Parathyroid adenoma (tissue), 2 donors: ENCODE measurements around the gene S1PR3.

Experiments
- H2AFZ ChIP-seq: fragments of 300-600 bp; sonication (generic); one replicate; pipeline ENCODE4 v1.7.0; 2017; ENCODE audit warnings: antibody characterized with exemption, mild to moderate bottlenecking
- H3K27ac ChIP-seq: fragments of 300-600 bp; sonication (generic); one replicate; pipeline ENCODE4 v1.7.0; 2017
- H3K27me3 ChIP-seq: fragments of 300-600 bp; sonication (generic); one replicate; pipeline ENCODE4 v1.7.0; 2017; ENCODE audit warnings: low read length; ENCODE audit not compliant: control insufficient read depth, insufficient read depth
- H3K36me3 ChIP-seq: fragments of 300-600 bp; sonication (generic); one replicate; pipeline ENCODE4 v1.7.0; 2017; ENCODE audit warnings: low read length; ENCODE audit not compliant: control insufficient read depth, insufficient read depth
- H3K4me1 ChIP-seq: fragments of 300-600 bp; sonication (generic); one replicate; pipeline ENCODE4 v1.7.0; 2017; ENCODE audit warnings: control low read depth
- H3K4me2 ChIP-seq: fragments of 300-600 bp; sonication (generic); one replicate; pipeline ENCODE4 v1.7.0; 2017; ENCODE audit warnings: low read length
- H3K4me3 ChIP-seq: fragments of 300-600 bp; sonication (generic); one replicate; pipeline ENCODE4 v1.7.0; 2017; ENCODE audit warnings: low read depth, low read length
- H3K79me2 ChIP-seq: fragments of 300-600 bp; sonication (generic); one replicate; pipeline ENCODE4 v1.7.0; 2017; ENCODE audit warnings: control low read depth
- H3K9ac ChIP-seq: fragments of 300-600 bp; sonication (generic); one replicate; pipeline ENCODE4 v1.7.0; 2017; ENCODE audit warnings: mild to moderate bottlenecking
- H3K9me3 ChIP-seq: fragments of 300-600 bp; sonication (generic); one replicate; pipeline ENCODE4 v1.7.0; 2017; ENCODE audit warnings: low read length; ENCODE audit not compliant: control insufficient read depth
- CTCF ChIP-seq: fragments of 300-600 bp; sonication (generic); IDR thresholded peaks from one replicate; pipeline ENCODE4 v1.7.0; 2017; ENCODE audit warnings: antibody characterized with exemption, mild to moderate bottlenecking
- donor health status: primary hyperparathyroidism.

Gene S1PR3

GRCh38 chr9:89005323-89005722 is 14.1 kb downstream of the S1PR3 start:
- H3K27ac ChIP-seq: no peak overlapping the region
- no peak overlapping the region for H3K9ac ChIP-seq
- no peaks in the 10 kb centered on the region for H3K36me3 ChIP-seq
- no peaks in the 10 kb centered on the region for H3K27me3 ChIP-seq
- no peak overlapping the region for H2AFZ ChIP-seq
- H3K79me2 ChIP-seq: no peaks in the 10 kb centered on the region
- no peak for TF ChIP-seq CTCF
- H3K4me2 ChIP-seq: no peak overlapping the region
- H3K4me1 ChIP-seq: no peaks in the 10 kb centered on the region
- H3K4me3 ChIP-seq: no peak overlapping the region
- no peaks in the 10 kb centered on the region for H3K9me3 ChIP-seq

DNA sequence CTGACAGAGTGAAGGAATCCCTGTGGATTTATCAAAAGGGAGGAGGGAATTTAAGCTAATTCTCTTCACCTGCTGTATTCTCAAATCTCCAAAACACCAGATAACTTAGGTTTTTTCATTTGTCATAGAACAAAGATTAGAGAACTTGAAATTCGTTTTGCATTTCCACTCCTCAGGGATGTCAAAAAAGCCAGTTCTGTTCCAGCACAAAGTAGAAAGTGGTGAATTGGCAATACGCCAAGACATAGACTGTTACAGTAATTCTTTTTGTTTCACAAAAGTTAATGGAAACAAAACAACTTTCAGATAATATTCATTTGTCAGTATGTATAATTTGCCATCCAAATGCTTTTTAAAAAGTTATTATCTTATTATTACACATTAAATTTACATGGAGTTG is 15.0 kb downstream of the S1PR3 start:
- Histone ChIP-seq H3K36me3 (no peaks in the 10 kb centered on the region), H3K27ac (no peak overlapping the region), H3K9me3 (no peaks in the 10 kb centered on the region), H3K4me2 (no peak overlapping the region), H2AFZ (no peak overlapping the region), H3K27me3 (no peaks in the 10 kb centered on the region), H3K4me3 (no peak overlapping the region), H3K9ac (no peak overlapping the region), H3K4me1 (no peaks in the 10 kb centered on the region), H3K79me2 (no peaks in the 10 kb centered on the region)
- no peak for TF ChIP-seq CTCF

DNA sequence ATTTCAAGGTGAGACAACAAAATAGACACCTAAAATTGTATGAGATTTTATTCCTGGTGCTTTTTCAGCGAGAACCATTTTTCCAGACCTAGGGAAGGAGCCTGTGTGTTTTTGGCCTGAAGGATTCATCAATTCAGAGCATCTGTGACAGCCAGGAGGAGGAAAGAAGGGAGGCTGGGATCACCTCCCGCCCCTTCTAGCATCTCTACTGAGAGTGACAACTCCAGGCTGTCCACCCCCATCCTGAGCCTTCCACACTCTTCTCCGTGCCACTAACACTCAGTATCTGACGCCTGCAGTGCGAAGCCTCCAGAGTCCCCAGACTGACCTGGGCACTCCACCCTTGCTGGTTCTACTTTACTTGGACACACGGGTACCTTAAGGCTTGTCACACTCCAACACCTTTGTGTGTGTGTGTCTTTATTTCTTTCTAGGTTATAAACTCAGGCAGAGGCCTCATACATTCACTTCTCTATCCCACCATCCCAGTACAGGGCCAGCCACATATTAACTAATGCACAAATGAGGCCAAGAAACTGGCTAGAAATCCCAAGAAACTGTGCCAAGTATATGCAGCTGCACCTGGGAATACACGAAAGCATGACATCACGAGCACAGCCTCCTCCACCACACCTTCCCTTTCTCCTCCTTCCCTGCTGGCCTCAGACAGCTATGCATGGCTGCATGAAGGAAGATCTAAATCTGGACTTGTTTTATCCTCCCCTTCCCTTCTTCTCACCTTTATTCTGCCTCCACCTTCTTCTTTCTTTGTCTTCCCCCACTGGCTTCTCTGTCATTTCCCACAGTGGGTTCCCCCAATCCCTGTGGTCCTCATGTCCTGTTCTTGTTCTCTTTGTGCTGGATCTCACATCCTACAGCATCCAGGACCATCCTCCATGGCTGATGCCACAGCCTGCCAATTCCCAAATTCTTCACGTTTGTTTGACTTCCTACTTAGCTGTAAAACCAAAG is 16.0 kb downstream of the S1PR3 start:
- H3K36me3 ChIP-seq: no peaks in the 10 kb centered on the region
- no peaks in the 10 kb centered on the region for H3K9me3 ChIP-seq
- H3K9ac ChIP-seq: no peak overlapping the region
- H3K27me3 ChIP-seq: no peaks in the 10 kb centered on the region
- no peaks in the 10 kb centered on the region for H3K79me2 ChIP-seq
- H3K27ac ChIP-seq: no peak overlapping the region
- no peak overlapping the region for H3K4me3 ChIP-seq
- no peaks in the 10 kb centered on the region for H3K4me1 ChIP-seq
- TF ChIP-seq CTCF: no peak
- no peak overlapping the region for H3K4me2 ChIP-seq
- H2AFZ ChIP-seq: no peak overlapping the region

- H3K4me3 ChIP-seq: no peak overlapping the region
- no peaks in the 10 kb centered on the region for H3K4me1 ChIP-seq
- no peak overlapping the region for H2AFZ ChIP-seq
- no peak overlapping the region for H3K27ac ChIP-seq
- H3K4me2 ChIP-seq: no peak overlapping the region
- H3K9ac ChIP-seq: no peak overlapping the region
- no peaks in the 10 kb centered on the region for H3K27me3 ChIP-seq
- no peaks in the 10 kb centered on the region for H3K9me3 ChIP-seq
- H3K36me3 ChIP-seq: no peaks in the 10 kb centered on the region
- no peaks in the 10 kb centered on the region for H3K79me2 ChIP-seq
- TF ChIP-seq CTCF: no peak
Observed at GRCh38 chr9:89008055-89008743, 16.9 kb downstream of the S1PR3 start.
